Immature natural killer cell (primary cell): ENCODE data around the gene CUBN. TPM values are rescaled to one million over a fixed set of nuclear protein-coding genes. Genes with fewer than 3 reads are reported as not detected.
A peak's percentile ranks its signal among the peaks of the same experiment; 100 is the strongest.

Source experiments
- DNase-seq, 3 donors: peaks; one replicate each; pipeline ENCODE4 v3.0.0; 2022; ENCODE audit warnings: mixed read lengths in 1 of 3
- H3K27ac Mint-ChIP-seq, 6 donors: one replicate each; pipeline ENCODE4 v1.8.0; 2020; ENCODE audit warnings: mixed read lengths in 6 of 6, mild to moderate bottlenecking in 5 of 6, inconsistent platforms in 4 of 6, moderate library complexity in 3 of 6
- H3K27me3 Mint-ChIP-seq, 3 donors: one replicate each; pipeline ENCODE4 v1.8.0; 2020 to 2021; ENCODE audit warnings: low read depth in 3 of 3, mild to moderate bottlenecking in 3 of 3, mixed read lengths in 3 of 3, moderate library complexity in 3 of 3, inconsistent platforms in 1 of 3
- H3K36me3 Mint-ChIP-seq, 3 donors: one replicate each; pipeline ENCODE4 v1.8.0; 2020; ENCODE audit warnings: mixed read lengths in 3 of 3, inconsistent platforms in 2 of 3, mild to moderate bottlenecking in 2 of 3
- H3K4me1 Mint-ChIP-seq, 2 donors: one replicate each; pipeline ENCODE4 v1.8.0; 2020; ENCODE audit warnings: inconsistent platforms in 2 of 2, mild to moderate bottlenecking in 2 of 2, mixed read lengths in 2 of 2, moderate library complexity in 1 of 2
- H3K4me3 Mint-ChIP-seq, 5 donors: one replicate each; pipeline ENCODE4 v1.8.0; 2020; ENCODE audit warnings: mild to moderate bottlenecking in 5 of 5, mixed read lengths in 5 of 5, inconsistent platforms in 3 of 5, moderate library complexity in 3 of 5
- H3K9me3 Mint-ChIP-seq, 6 donors: one replicate each; pipeline ENCODE4 v1.8.0; 2020; ENCODE audit warnings: mild to moderate bottlenecking in 6 of 6, mixed read lengths in 6 of 6, inconsistent platforms in 4 of 6, moderate library complexity in 3 of 6
- polyA plus RNA-seq, 3 donors: library from polyadenylated mRNA; unstranded; fragments of 300-500 nt; fragmentation: Illumina TruSeq; gene quantifications; one replicate each; pipeline ENCODE4 v1.2.3, GENCODE V29; 2021

CUBN gene
- polyA plus RNA-seq, 3 donors from 2014 or later = 0.16 to 1.2 TPM; not detected in 1

GRCh38 chr10:17066807-17067206, 62.8 kb downstream of the CUBN start:
- no peak for DNase-seq
- Mint-ChIP-seq H3K4me3 (no peak overlapping the region), H3K27ac (no peak overlapping the region), H3K9me3 (no peaks in the 10 kb centered on the region), H3K36me3 (peaks cover 6 to 12% (median 10%) of the 10 kb centered on the region in 3 donors), H3K4me1 (peaks cover 10 to 15% of the 10 kb centered on the region in 2 donors), H3K27me3 (peaks cover 0 to 5% (median 0%) of the 10 kb centered on the region in 3 donors)

GRCh38 chr10:17066000-17066399, 63.6 kb downstream of the CUBN start:
- Mint-ChIP-seq H3K36me3 (peaks cover 6 to 12% (median 10%) of the 10 kb centered on the region in 3 donors), H3K4me3 (no peak overlapping the region), H3K4me1 (peaks cover 10 to 15% of the 10 kb centered on the region in 2 donors), H3K27me3 (peaks cover 0 to 5% (median 0%) of the 10 kb centered on the region in 3 donors), H3K27ac (no peak overlapping the region), H3K9me3 (no peaks in the 10 kb centered on the region)
- DNase-seq = no peak

- no peak for DNase-seq
- H3K36me3 Mint-ChIP-seq = peaks cover 6 to 12% (median 10%) of the 10 kb centered on the region in 3 donors
- H3K4me3 Mint-ChIP-seq = no peak overlapping the region
- no peaks in the 10 kb centered on the region for H3K9me3 Mint-ChIP-seq
- peaks cover 10 to 15% of the 10 kb centered on the region in 2 donors for H3K4me1 Mint-ChIP-seq
- peaks cover 0 to 5% (median 0%) of the 10 kb centered on the region in 3 donors for H3K27me3 Mint-ChIP-seq
- no peak overlapping the region for H3K27ac Mint-ChIP-seq
Observed at GRCh38 chr10:17065273-17065672, 64.3 kb downstream of the CUBN start.

GRCh38 chr10:17064435-17064834, 65.2 kb downstream of the CUBN start:
- H3K27me3 Mint-ChIP-seq = peaks cover 0 to 2% (median 0%) of the 10 kb centered on the region in 3 donors
- peaks cover 6 to 12% (median 10%) of the 10 kb centered on the region in 3 donors for H3K36me3 Mint-ChIP-seq
- no peaks in the 10 kb centered on the region for H3K9me3 Mint-ChIP-seq
- H3K4me1 Mint-ChIP-seq = peaks cover 10 to 15% of the 10 kb centered on the region in 2 donors
- DNase-seq = no peak
- H3K27ac Mint-ChIP-seq = no peak overlapping the region
- no peak overlapping the region for H3K4me3 Mint-ChIP-seq

- Mint-ChIP-seq H3K4me3 (no peak overlapping the region), H3K27me3 (peaks cover 0 to 2% (median 0%) of the 10 kb centered on the region in 3 donors), H3K27ac (no peak overlapping the region), H3K4me1 (peaks cover 10 to 14% of the 10 kb centered on the region in 2 donors), H3K9me3 (no peaks in the 10 kb centered on the region), H3K36me3 (peaks cover 6 to 12% (median 10%) of the 10 kb centered on the region in 3 donors)
- DNase-seq = no peak
Observed at GRCh38 chr10:17062955-17063484, 66.6 kb downstream of the CUBN start.

DNA sequence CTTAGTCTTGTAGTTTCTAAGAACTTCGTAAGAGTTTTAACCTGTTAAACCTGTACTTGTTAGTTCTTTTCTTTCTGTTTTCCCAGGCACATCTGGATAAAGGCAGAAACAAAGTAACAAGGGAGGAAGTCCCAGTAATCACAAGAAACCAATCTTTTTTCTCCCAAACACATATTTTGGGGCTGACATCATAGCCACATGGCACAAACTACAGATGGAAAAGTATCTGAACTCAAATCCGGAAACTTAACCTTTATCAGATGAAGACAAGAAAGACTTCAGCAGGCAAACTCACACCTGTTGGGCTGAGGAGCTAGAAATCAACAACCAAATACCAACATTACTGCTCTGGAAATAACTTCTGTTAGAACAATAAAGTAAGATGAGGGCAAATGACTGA, 67.1 kb downstream of the CUBN start:
- Mint-ChIP-seq H3K4me1 (peaks cover 5 to 9% of the 10 kb centered on the region in 2 donors), H3K4me3 (no peak overlapping the region), H3K36me3 (peaks cover 6 to 12% (median 6%) of the 10 kb centered on the region in 3 donors), H3K27ac (no peak overlapping the region), H3K27me3 (peaks cover 0 to 2% (median 0%) of the 10 kb centered on the region in 3 donors), H3K9me3 (no peaks in the 10 kb centered on the region)
- no peak for DNase-seq

GRCh38 chr10:17062009-17062408, 67.6 kb downstream of the CUBN start:
- Mint-ChIP-seq H3K4me3 (no peak overlapping the region), H3K9me3 (no peaks in the 10 kb centered on the region), H3K36me3 (peaks cover 3 to 12% (median 6%) of the 10 kb centered on the region in 3 donors), H3K4me1 (peaks cover 2 to 4% of the 10 kb centered on the region in 2 donors), H3K27ac (peak overlapping the region in 1 of 6 donors; percentile 21), H3K27me3 (no peaks in the 10 kb centered on the region)
- DNase-seq = no peak

- Mint-ChIP-seq H3K9me3 (no peaks in the 10 kb centered on the region), H3K36me3 (peaks cover 9 to 17% (median 9%) of the 10 kb centered on the region in 3 donors), H3K4me1 (no peaks in the 10 kb centered on the region), H3K27ac (no peak overlapping the region), H3K27me3 (peaks cover 0 to 2% (median 0%) of the 10 kb centered on the region in 3 donors), H3K4me3 (no peak overlapping the region)
- DNase-seq = no peak
Observed at GRCh38 chr10:17061418-17061817, 68.2 kb downstream of the CUBN start.

- DNase-seq = no peak
- Mint-ChIP-seq H3K36me3 (peaks cover 5 to 17% (median 10%) of the 10 kb centered on the region in 3 donors), H3K4me3 (no peak overlapping the region), H3K4me1 (no peaks in the 10 kb centered on the region), H3K27ac (no peak overlapping the region), H3K9me3 (no peaks in the 10 kb centered on the region), H3K27me3 (peaks cover 0 to 2% (median 0%) of the 10 kb centered on the region in 3 donors)
Observed at GRCh38 chr10:17060289-17060688, 69.3 kb downstream of the CUBN start.

DNA sequence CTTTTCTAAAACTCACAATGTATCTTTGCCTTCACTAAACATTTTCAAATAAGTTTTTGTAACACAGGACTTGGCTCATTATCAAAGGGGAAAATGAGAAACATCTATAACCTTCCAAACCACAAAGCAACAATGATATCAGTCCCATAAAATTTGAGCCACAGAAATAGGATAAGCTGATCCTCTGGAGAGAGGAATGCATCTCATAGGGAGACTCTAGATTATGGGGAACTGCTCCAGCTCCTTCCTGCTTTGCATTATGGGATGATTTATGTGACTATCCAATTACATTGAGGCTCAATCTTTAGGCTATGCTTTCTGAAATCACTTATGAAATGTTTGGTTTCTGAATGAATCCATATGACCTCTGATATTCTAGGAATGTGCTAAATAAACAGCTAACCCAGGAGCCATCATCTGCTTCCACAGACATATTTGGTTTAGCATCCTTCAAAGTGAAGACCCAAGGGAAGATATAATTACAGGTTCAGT, 70.4 kb downstream of the CUBN start:
- no peak overlapping the region for H3K27ac Mint-ChIP-seq
- peaks cover 0 to 2% (median 0%) of the 10 kb centered on the region in 3 donors for H3K27me3 Mint-ChIP-seq
- H3K36me3 Mint-ChIP-seq = peaks cover 5 to 13% (median 10%) of the 10 kb centered on the region in 3 donors
- no peaks in the 10 kb centered on the region for H3K4me1 Mint-ChIP-seq
- no peak for DNase-seq
- no peak overlapping the region for H3K4me3 Mint-ChIP-seq
- H3K9me3 Mint-ChIP-seq = no peaks in the 10 kb centered on the region

DNA sequence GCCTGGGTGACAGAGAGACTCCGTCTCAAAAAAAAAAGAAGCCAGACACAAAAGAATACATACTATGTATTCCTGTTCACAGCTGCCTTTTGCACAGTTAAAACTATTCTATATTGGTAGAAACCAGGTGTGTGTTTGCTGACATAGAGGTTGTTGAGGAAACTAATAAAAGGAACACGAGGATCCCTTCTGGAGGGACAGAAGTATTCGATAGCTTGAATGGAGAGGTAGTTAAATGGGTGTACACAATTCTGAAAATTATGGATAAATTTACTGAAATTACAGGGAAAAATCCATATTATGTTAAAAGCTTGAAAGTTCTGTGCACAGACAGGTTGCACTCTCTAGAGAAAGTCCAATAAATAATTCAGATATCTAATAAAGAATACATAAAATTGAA, 71.5 kb downstream of the CUBN start:
- Mint-ChIP-seq H3K4me1 (peaks cover 5 to 8% of the 10 kb centered on the region in 2 donors), H3K36me3 (peaks cover 5 to 9% (median 6%) of the 10 kb centered on the region in 3 donors), H3K27ac (no peak overlapping the region), H3K4me3 (no peak overlapping the region), H3K27me3 (peaks cover 0 to 2% (median 0%) of the 10 kb centered on the region in 3 donors), H3K9me3 (no peaks in the 10 kb centered on the region)
- DNase-seq = no peak

DNA sequence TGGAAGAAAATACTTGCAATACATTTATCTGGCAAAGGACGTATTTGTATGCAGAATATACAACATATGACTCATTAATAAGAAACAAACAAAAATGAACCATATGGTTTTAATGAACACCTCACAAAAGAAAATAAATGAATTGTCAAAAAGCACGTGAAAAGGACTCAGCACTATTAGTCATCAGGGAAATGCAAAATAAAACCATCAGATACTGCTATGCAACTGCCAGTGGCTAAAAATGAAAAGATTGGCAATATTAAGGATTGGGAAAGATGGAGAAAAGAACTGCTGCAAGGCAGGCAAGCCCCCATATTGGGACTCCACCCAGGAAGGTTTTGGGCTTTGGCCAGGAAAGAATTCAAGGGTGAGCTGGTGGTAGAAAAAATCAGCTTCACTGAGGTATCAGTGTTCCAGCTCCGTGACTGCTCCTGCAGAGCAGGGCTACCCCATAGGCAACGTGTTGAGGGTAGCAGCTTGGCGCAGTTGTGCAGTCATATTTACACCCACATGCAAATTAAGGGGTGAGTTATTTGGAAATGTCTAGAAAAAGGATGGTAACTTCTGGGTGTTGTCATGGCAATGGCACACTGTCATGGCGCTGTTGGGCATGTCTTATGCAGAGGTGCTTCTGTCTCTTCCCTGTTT, 72.7 kb downstream of the CUBN start:
- peaks cover 5 to 14% of the 10 kb centered on the region in 2 donors for H3K4me1 Mint-ChIP-seq
- H3K27me3 Mint-ChIP-seq = peaks cover 0 to 2% (median 0%) of the 10 kb centered on the region in 3 donors
- peaks cover 0 to 4% (median 2%) of the 10 kb centered on the region in 6 donors for H3K9me3 Mint-ChIP-seq
- no peak overlapping the region for H3K4me3 Mint-ChIP-seq
- DNase-seq = no peak
- peaks cover 9 to 11% (median 9%) of the 10 kb centered on the region in 3 donors for H3K36me3 Mint-ChIP-seq
- H3K27ac Mint-ChIP-seq = no peak overlapping the region

DNA sequence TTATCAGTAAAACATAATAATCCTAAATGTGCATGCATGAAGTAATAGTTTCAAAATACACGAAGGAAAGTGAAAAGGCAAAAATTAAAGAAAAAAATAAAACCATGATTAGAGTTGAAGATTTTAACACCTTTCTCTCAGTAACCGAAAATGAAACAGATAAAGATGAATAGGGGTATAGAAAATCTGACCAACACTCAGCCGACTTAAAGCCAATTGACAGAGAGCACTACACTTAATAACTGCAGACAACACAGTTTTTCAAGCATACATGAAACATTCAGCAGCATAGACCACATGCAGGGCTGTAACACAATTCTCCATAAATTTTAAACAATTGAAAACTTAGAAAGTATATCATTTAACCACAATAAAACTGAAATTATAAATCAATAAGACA, 76.1 kb downstream of the CUBN start:
- peak overlapping the region in 3 of 5 donors; percentile 18 to 58 (median 33) for H3K4me3 Mint-ChIP-seq

DNA sequence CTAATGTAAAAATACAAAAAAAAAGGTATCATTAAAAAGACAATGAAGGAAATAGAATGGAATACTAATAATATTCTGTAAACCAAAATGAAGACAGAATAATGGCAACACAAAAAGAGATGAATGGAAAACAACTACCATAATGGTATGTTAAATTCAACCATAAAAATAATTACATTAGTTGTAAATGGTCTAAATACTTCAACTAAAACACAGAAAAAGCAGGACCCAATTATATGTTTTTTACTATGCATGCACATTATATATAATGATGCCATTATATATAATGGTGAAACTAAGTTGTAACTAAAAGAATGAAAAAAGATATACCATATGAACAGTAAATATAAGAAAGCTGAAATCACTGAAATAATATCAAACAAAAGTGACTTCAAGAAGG, 76.5 kb downstream of the CUBN start:
- Mint-ChIP-seq H3K27ac (peak overlapping the region in 2 of 6 donors; percentile 9 to 23), H3K27me3 (peaks cover 0 to 2% (median 1%) of the 10 kb centered on the region in 3 donors), H3K9me3 (peaks cover 0 to 9% (median 7%) of the 10 kb centered on the region in 6 donors), H3K4me1 (peaks cover 5 to 18% of the 10 kb centered on the region in 2 donors), H3K36me3 (peaks cover 20 to 21% (median 21%) of the 10 kb centered on the region in 3 donors), H3K4me3 (peak overlapping the region in 2 of 5 donors; percentile 15 to 58)
- DNase-seq = no peak

More for the DNA sequence above, 76.1 kb downstream of the CUBN start:
- Mint-ChIP-seq H3K4me1 (peaks cover 5 to 18% of the 10 kb centered on the region in 2 donors), H3K27me3 (peaks cover 0 to 2% (median 1%) of the 10 kb centered on the region in 3 donors), H3K36me3 (peaks cover 20 to 21% (median 21%) of the 10 kb centered on the region in 3 donors), H3K9me3 (peaks cover 0 to 9% (median 7%) of the 10 kb centered on the region in 6 donors), H3K27ac (peak overlapping the region in 4 of 6 donors; percentile 9 to 27 (median 24))
- DNase-seq = peak in 2 of 3 donors; percentile 7 to 12
